Measurements from ENCODE around the gene PTRH1.
"Not testable (repeated sequence)": the region's sequence is repeated elsewhere in the genome, so short reads cannot be mapped to it uniquely, and the experiment has no call there.

The PTRH1 gene, protein sequence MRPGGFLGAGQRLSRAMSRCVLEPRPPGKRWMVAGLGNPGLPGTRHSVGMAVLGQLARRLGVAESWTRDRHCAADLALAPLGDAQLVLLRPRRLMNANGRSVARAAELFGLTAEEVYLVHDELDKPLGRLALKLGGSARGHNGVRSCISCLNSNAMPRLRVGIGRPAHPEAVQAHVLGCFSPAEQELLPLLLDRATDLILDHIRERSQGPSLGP

DNA sequence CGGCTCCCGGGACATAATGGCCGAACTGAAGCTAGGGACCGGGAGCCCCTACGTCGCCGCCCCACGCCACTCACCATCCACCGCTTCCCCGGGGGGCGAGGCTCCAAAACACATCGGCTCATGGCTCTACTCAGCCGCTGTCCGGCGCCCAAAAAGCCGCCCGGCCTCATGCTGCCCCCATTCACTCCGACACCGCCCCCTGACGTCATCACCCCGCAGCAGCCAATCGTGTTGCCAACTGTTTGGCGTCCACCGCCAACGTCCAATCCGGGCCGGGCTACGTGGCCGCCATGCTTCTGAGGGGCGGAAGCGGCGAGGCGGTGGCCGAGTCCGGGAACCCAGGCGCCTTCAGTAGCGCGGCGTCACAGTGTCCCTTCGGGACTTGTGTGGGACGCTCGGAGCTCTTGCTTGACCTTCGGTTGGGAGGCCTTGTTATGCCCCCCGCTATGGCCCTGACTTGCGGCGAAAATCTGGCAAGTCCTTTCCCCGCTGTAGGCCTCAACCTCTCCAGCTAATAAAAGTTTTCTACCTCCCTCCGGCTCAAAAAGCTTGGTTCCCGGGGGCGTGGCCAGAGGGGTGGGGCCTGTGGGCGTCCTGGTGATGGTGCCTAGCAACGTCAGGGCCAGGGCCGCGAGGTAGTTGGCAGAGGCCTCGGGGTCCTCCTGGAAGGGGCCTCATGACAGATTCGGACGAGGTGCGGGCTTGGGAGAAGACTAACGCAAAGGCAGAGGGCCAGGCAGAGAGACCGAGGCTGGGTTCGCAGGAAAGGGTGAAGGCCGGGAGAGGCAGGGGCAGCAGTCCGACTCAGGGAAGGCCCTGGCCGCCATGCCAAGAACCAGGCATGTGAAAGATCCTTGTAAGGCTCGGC lies at the start of gene PTRH1, which contains the start of gene TTC16:
TSS of gene PTRH1 (minus strand) at position 194 of the 868 bp plus-strand sequence. CDS start at position 170, 24 bp downstream.
TSS of gene TTC16 (plus strand) at position 610 of the 868 bp plus-strand sequence. CDS start at position 677, 67 bp downstream.
- peak; percentile 84 for DNase-seq (ENCODE audit: low read depth)
- TF ChIP-seq, protein P1, sequence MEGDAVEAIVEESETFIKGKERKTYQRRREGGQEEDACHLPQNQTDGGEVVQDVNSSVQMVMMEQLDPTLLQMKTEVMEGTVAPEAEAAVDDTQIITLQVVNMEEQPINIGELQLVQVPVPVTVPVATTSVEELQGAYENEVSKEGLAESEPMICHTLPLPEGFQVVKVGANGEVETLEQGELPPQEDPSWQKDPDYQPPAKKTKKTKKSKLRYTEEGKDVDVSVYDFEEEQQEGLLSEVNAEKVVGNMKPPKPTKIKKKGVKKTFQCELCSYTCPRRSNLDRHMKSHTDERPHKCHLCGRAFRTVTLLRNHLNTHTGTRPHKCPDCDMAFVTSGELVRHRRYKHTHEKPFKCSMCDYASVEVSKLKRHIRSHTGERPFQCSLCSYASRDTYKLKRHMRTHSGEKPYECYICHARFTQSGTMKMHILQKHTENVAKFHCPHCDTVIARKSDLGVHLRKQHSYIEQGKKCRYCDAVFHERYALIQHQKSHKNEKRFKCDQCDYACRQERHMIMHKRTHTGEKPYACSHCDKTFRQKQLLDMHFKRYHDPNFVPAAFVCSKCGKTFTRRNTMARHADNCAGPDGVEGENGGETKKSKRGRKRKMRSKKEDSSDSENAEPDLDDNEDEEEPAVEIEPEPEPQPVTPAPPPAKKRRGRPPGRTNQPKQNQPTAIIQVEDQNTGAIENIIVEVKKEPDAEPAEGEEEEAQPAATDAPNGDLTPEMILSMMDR (IDR thresholded peaks at IDR 0.05; ENCODE audit: low read depth, low read length, missing control alignments): no peak
- in situ Hi-C loops (cut with HindIII; ENCODE audit: low sequenced_read_pairs): no loop called here
- peak within 1 kb of the TSS; percentile 85 for H3K4me3 ChIP-seq (ENCODE audit: low read depth, low read length)

DNA sequence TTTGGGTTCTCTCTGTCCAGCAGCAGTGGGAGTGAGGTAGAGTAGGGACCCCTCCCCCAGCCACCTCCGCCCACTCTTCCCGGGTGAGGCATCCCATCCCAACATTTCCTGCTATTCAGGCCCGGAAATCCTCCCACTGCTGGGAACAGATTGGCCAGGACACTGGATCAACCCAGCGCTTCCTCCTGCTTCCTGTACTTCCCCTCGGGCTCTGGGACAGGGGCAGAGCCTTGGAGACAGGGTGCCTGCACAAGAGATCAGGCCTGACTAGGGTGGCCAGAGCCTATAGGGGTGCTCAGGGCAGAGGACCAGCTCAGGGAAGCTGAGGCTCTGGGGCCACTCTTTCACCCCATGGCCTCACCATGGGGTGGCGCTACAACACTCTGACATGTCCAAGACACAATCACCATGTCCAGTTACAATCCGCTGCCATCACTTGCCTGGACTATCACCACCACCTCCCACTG lies 48.5 kb upstream of the PTRH1 start:
- no peak for DNase-seq (ENCODE audit: low read depth)
- H3K4me3 ChIP-seq (ENCODE audit: low read depth, low read length): no peak overlapping the region
- TF ChIP-seq, protein P1 (IDR thresholded peaks at IDR 0.05; ENCODE audit: low read depth, low read length, missing control alignments): no peak

DNA sequence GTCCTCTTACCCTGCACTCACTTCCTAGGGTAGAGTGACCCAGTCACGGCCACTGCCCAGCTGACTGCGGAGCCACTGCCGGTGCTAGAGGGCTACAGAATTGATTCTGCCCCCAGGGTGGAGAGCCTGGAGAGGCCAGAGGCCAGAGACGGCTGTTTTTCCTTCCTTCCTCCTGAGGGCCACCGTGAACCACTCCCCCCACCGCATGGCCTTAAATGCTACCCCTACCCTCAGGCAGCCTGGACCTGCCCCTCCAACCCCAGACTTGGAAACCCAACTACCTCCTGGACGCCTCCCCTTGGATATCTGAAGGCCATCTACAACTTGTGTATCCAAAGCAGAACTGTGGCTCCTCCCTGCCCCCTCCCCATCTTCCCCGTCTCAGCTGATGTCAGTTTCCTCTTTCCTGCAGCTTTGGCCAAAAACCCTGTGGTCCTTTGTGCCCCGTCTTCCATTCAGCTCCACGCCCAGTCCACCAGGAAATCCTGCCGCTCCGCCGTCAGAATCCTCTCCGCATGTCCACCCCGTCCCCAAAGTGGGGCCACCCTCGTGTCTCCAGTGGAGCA lies 46.7 kb upstream of the PTRH1 start:
- TF ChIP-seq, protein P1 (IDR thresholded peaks at IDR 0.05; ENCODE audit: low read depth, low read length, missing control alignments): no peak
- in situ Hi-C loops (cut with HindIII; ENCODE audit: low sequenced_read_pairs): loop anchor here (5.0 kb wide), 1 partner anchor 110 kb away; no protein-coding TSS in a partner anchor
- no peak overlapping the region for H3K4me3 ChIP-seq (ENCODE audit: low read depth, low read length)
- DNase-seq (ENCODE audit: low read depth): no peak

More for the DNA sequence above, 48.5 kb upstream of the PTRH1 start:
- in situ Hi-C loops (cut with HindIII; ENCODE audit: low sequenced_read_pairs): loop anchor here (5.0 kb wide), 1 partner anchor 108 kb away; no protein-coding TSS in a partner anchor

DNA sequence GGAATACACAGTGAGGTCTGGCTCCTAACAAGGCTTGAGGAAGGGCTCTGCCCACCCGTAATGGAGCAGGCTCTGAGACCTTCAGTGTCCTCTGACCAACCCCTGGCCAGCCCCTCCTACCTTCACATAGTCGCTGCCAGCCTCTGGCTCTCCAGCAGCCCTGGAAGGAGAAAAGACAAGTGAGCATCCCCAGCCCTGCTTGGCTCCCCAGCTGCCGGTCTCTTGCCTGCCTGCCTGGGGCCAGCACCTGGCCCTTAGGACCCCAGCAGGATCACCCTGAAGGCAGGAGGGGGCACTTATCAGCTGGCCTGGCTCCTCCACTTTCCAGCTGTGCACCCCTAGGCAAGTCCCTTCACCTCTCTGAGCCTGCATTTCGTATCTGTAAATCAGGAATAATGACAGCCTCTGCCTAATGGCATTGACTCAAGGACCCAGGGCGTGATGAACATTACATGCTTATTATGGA lies 46.1 kb upstream of the PTRH1 start:
- DNase-seq (ENCODE audit: low read depth): no peak
- H3K4me3 ChIP-seq (ENCODE audit: low read depth, low read length): no peak overlapping the region
- TF ChIP-seq, protein P1 (IDR thresholded peaks at IDR 0.05; ENCODE audit: low read depth, low read length, missing control alignments): no peak
- in situ Hi-C loops (cut with HindIII; ENCODE audit: low sequenced_read_pairs): loop anchor here (5.0 kb wide), 1 partner anchor 111 kb away; no protein-coding TSS in a partner anchor

DNA sequence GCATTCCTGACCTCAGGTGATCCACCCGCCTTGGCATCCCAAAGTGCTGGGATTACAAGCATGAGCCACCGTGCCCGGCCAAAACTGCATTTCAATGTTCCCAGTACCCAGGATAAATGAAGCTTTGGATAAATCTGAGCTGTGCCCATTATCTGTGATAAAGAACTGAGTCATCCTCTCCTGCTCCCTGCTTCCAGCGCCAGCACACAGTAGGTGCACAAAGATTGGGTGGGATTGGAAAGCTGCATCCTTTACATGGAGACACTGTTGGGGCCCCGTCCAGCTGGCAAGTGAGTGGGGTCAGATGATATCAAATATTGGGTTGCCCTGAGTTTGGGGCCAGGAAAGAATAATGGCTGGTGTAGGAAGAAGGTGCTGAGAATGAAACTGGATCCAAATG lies 45.6 kb upstream of the PTRH1 start:
- TF ChIP-seq, protein P1 (IDR thresholded peaks at IDR 0.05; ENCODE audit: low read depth, low read length, missing control alignments): no peak
- H3K4me3 ChIP-seq (ENCODE audit: low read depth, low read length): no peak overlapping the region
- DNase-seq (ENCODE audit: low read depth): no peak
- in situ Hi-C loops (cut with HindIII; ENCODE audit: low sequenced_read_pairs): loop anchor here (5.0 kb wide), 1 partner anchor 111 kb away; no protein-coding TSS in a partner anchor

DNA sequence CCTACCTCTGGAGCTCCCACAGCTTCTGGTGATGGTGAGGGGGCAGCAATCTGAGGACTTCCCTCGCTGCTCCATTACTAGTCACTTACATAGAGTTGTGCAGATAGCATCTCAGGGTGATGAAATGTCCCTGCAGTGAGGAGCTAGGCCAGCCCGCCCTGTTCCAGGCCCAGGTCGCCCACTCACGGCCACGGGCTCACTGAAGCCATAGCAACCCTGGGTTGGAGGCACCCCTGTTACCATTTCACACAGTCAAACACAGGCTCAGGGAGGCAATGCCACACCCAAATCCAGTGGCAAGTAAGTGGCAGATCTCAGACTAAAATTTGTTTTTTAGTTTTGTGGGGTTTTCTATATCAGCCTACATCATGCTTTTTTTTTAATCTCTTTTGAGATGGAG lies 43.4 kb upstream of the PTRH1 start:
- TF ChIP-seq, protein P1 (IDR thresholded peaks at IDR 0.05; ENCODE audit: low read depth, low read length, missing control alignments): no peak
- no peak overlapping the region for H3K4me3 ChIP-seq (ENCODE audit: low read depth, low read length)
- in situ Hi-C loops (cut with HindIII; ENCODE audit: low sequenced_read_pairs): no loop called here
- no peak for DNase-seq (ENCODE audit: low read depth)

DNA sequence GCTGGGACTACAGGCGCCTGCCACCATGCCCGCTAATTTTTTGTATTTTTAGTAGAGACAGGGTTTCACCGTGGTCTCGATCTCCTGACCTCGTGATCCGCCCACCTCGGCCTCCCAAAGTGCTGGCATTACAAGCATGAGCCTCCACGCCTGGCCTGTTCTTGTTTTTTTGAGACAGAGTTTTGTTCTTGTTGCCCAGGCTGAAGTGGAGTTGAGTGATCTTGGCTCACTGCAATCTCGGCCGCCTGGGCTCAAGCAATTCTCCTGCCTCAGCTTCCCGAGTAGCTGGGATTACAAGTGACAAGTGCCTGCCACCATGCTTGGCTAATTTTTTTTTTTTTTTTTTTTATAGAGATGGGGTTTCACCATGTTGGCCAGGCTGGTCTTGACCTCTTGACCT lies 41.3 kb upstream of the PTRH1 start:
- DNase-seq (ENCODE audit: low read depth); in situ Hi-C loops (cut with HindIII; ENCODE audit: low sequenced_read_pairs); H3K4me3 ChIP-seq (ENCODE audit: low read depth, low read length): not testable (repeated sequence)

Measured in astrocyte of the cerebellum (primary cell).